Non-pigmented ciliary epithelial cell (primary cell): ENCODE measurements around the gene SHF.

Source experiments
- DNase-seq: peaks from one replicate; pipeline ENCODE4 v3.0.0-alpha.2; 2010; ENCODE audit warnings: low read depth

Gene SHF

GRCh38 chr15:45199136-45199810 lies 11.5 kb upstream of the SHF start:
- no peak for DNase-seq

- DNase-seq = peak; percentile 81
Observed at GRCh38 chr15:45198337-45199135, 10.8 kb upstream of the SHF start.

GRCh38 chr15:45197512-45197911 lies 9.7 kb upstream of the SHF start:
- DNase-seq = no peak

- DNase-seq = no peak
Observed at GRCh38 chr15:45187578-45187893, 230 bp downstream of the SHF start.

GRCh38 chr15:45186771-45187577 lies 792 bp downstream of the SHF start:
- no peak for DNase-seq

- no peak for DNase-seq
Observed at GRCh38 chr15:45185903-45186770, 1.6 kb downstream of the SHF start.

- no peak for DNase-seq
Observed at GRCh38 chr15:45185069-45185779, 2.5 kb downstream of the SHF start.

GRCh38 chr15:45184562-45185041 lies 3.2 kb downstream of the SHF start:
- DNase-seq = no peak

- DNase-seq = no peak
Observed at GRCh38 chr15:45183511-45183910, 4.3 kb downstream of the SHF start.

- DNase-seq = no peak
Observed at GRCh38 chr15:45182996-45183395, 4.8 kb downstream of the SHF start.

- no peak for DNase-seq
Observed at GRCh38 chr15:45181491-45182285, 6.1 kb downstream of the SHF start.

GRCh38 chr15:45180648-45181436 lies 6.9 kb downstream of the SHF start:
- DNase-seq = no peak

- DNase-seq = no peak
Observed at GRCh38 chr15:45180201-45180600, 7.6 kb downstream of the SHF start.

GRCh38 chr15:45179221-45179985 lies 8.4 kb downstream of the SHF start:
- DNase-seq = no peak

GRCh38 chr15:45177285-45177684 lies 10.5 kb downstream of the SHF start:
- DNase-seq = no peak

GRCh38 chr15:45174577-45174976 lies 13.2 kb downstream of the SHF start:
- no peak for DNase-seq

GRCh38 chr15:45174069-45174468 lies 13.7 kb downstream of the SHF start:
- no peak for DNase-seq

- no peak for DNase-seq
Observed at GRCh38 chr15:45171912-45172311, 15.9 kb downstream of the SHF start.
